Transverse colon (tissue), 3 donors: ENCODE measurements around the gene GZMM.

Experiments
- CTCF ChIP-seq, 5 experiments: fragments of 200-600 bp in 3 of 5; fragments of 450-650 bp in 2 of 5; sonication (generic) in 3 of 5; IDR thresholded peaks; 1 replicate in 2 of 5; 2 replicates in 3 of 5; pipeline ENCODE4 v1.5.1; 2016 to 2017; ENCODE audit warnings: antibody characterized with exemption in 5 of 5, inconsistent platforms in 3 of 5, mild to moderate bottlenecking in 2 of 5, moderate library complexity in 1 of 5
- POLR2A ChIP-seq: fragments of 450-650 bp; IDR thresholded peaks from one replicate; pipeline ENCODE4 v1.6.1; 2016; ENCODE audit warnings: antibody characterized with exemption, mild to moderate bottlenecking, moderate library complexity

- TF ChIP-seq POLR2A: no peak
- peak; percentile 62 to 85 (median 73) for TF ChIP-seq CTCF (IDR thresholded peaks at IDR 0.05)
These were observed 48.3 kb upstream of the GZMM start for GRCh38 chr19:495402-496111.
